ENCODE measurements around the gene POLR2I.
A peak's percentile ranks its signal among the peaks of the same experiment; 100 is the strongest.

The POLR2I gene

DNA sequence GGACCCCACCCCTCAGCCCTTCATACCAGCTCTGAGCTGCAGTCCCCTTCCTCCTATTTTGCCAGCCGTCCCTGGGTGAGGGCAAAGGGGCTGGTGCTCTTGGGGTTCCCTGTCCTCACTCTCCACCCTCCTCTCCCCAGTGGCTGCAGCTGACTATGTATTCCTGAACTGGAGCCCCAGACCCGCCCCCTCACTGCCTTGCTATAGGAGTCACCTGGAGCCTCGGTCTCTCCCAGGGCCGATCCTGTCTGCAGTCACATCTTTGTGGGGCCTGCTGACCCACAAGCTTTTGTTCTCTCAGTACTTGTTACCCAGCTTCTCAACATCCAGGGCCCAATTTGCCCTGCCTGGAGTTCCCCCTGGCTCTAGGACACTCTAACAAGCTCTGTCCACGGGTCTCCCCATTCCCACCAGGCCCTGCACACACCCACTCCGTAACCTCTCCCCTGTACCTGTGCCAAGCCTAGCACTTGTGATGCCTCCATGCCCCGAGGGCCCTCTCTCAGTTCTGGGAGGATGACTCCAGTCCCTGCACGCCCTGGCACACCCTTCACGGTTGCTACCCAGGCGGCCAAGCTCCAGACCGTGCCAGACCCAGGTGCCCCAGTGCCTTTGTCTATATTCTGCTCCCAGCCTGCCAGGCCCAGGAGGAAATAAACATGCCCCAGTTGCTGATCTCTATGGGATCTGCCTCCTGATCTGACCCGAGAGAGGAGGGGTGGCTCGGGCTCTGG, 35.2 kb upstream of the POLR2I start:
- FAIRE-seq (no peak), DNase-seq (ENCODE audit: insufficient read length, low spot score) (no peak)
- TF ChIP-seq POLR2AphosphoS5 (IDR thresholded peaks at IDR 0.05; ENCODE audit: low read depth, low read length) (no peak), POU2F2 (IDR thresholded peaks at IDR 0.05; ENCODE audit: low read depth, low read length) (no peak), POLR2A (IDR thresholded peaks at IDR 0.05; ENCODE audit: low read depth, low read length) (no peak), PAX5 (IDR thresholded peaks at IDR 0.05; ENCODE audit: insufficient read depth, low read length, severe bottlenecking) (no peak), TAF1 (IDR thresholded peaks at IDR 0.05; ENCODE audit: low read depth, low read length) (no peak)

DNA sequence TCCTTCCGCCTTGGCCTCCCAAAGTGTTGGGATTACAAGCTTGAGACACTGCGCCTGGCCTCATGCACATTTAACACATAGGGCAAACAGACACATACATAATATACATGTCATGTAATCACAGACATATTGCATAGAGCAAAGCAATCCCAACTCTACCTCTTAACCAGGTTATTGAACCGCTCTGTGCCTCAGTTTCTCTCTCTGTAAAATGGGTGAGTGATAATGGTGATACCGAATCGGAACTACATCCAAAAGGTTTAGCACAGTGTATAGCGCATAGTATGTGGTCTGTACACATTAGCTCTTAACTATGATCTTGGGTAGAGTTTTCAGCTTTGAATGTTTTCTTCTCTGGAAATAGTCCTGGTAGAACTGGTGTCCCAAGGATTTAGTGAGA, 29.9 kb upstream of the POLR2I start:
- TF ChIP-seq PAX5 (IDR thresholded peaks at IDR 0.05; ENCODE audit: insufficient read depth, low read length, severe bottlenecking) (no peak), TAF1 (IDR thresholded peaks at IDR 0.05; ENCODE audit: low read depth, low read length) (no peak), SPI1 (IDR thresholded peaks at IDR 0.05; ENCODE audit: low read depth, low read length) (no peak), POLR2AphosphoS5 (IDR thresholded peaks at IDR 0.05; ENCODE audit: low read depth, low read length) (no peak), POU2F2 (IDR thresholded peaks at IDR 0.05; ENCODE audit: low read depth, low read length) (no peak)
- DNase-seq (ENCODE audit: insufficient read length, low spot score) = no peak

GRCh38 chr19:36142496-36142895, 27.8 kb upstream of the POLR2I start:
- DNase-seq (ENCODE audit: insufficient read length, low spot score) = no peak
- TF ChIP-seq POLR2AphosphoS5 (IDR thresholded peaks at IDR 0.05; ENCODE audit: low read depth, low read length) = no peak
- TF ChIP-seq TAF1 (IDR thresholded peaks at IDR 0.05; ENCODE audit: low read depth, low read length) = no peak
- no peak for TF ChIP-seq POU2F2 (IDR thresholded peaks at IDR 0.05; ENCODE audit: low read depth, low read length)
- TF ChIP-seq SPI1 (IDR thresholded peaks at IDR 0.05; ENCODE audit: low read depth, low read length) = no peak
- no peak for TF ChIP-seq POLR2A (IDR thresholded peaks at IDR 0.05; ENCODE audit: low read depth, low read length)
- no peak for TF ChIP-seq PAX5 (IDR thresholded peaks at IDR 0.05; ENCODE audit: insufficient read depth, low read length, severe bottlenecking)
- FAIRE-seq = no peak

More for the DNA sequence above, 29.9 kb upstream of the POLR2I start:
- FAIRE-seq = no peak

GRCh38 chr19:36142046-36142445, 27.4 kb upstream of the POLR2I start:
- no peak for DNase-seq (ENCODE audit: insufficient read length, low spot score)
- no peak for TF ChIP-seq POLR2A (IDR thresholded peaks at IDR 0.05; ENCODE audit: low read depth, low read length)
- TF ChIP-seq POLR2AphosphoS5 (IDR thresholded peaks at IDR 0.05; ENCODE audit: low read depth, low read length) = no peak
- no peak for TF ChIP-seq PAX5 (IDR thresholded peaks at IDR 0.05; ENCODE audit: insufficient read depth, low read length, severe bottlenecking)
- no peak for TF ChIP-seq SPI1 (IDR thresholded peaks at IDR 0.05; ENCODE audit: low read depth, low read length)
- no peak for TF ChIP-seq POU2F2 (IDR thresholded peaks at IDR 0.05; ENCODE audit: low read depth, low read length)
- no peak for TF ChIP-seq TAF1 (IDR thresholded peaks at IDR 0.05; ENCODE audit: low read depth, low read length)
- FAIRE-seq = no peak

GRCh38 chr19:36141039-36141927, 26.6 kb upstream of the POLR2I start:
- TF ChIP-seq SPI1 (IDR thresholded peaks at IDR 0.05; ENCODE audit: low read depth, low read length) = no peak
- peak; percentile 32; the same call in 1 of the 2 replicates for TF ChIP-seq TAF1 (IDR thresholded peaks at IDR 0.05; ENCODE audit: low read depth, low read length)
- peak; percentile 87 for FAIRE-seq

DNA sequence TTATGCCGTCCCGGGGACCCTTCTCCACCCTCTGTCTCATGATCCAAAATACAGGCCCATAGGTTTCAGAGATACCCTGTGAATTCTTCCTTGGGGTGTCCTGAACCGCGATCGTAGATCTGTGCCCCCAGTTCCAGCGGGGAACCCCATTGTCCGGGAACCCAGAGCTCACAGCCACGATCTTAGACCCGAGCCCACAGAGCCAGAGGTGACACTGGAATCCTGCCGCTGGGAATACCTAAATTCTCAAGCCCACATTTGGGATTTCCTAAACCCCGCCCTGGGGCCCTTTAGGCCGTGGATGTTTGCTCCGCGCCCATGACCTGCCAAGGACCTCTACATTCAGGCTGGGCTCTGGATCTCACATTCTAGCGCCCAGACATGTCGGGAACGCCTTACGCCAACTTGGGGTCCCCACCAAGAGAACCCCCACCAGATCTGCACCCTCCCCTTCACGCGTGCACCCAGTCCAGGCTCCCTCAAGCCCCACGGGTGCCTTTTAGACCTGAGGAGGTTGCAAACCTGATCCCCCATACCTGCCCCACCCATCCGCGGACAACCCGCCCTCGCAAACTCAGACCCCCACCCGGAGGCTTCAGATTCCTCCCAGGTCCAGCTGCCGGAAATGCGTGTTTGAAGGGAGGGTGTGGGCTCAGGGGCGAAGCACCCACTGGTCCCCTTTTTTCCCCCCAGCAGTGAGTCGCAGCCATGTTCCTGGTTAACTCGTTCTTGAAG, 25.8 kb upstream of the POLR2I start:
- TF ChIP-seq PAX5 (IDR thresholded peaks at IDR 0.05; ENCODE audit: insufficient read depth, low read length, severe bottlenecking) = no peak
- no peak for TF ChIP-seq POLR2A (IDR thresholded peaks at IDR 0.05; ENCODE audit: low read depth, low read length)
- no peak for TF ChIP-seq SPI1 (IDR thresholded peaks at IDR 0.05; ENCODE audit: low read depth, low read length)
- TF ChIP-seq POLR2AphosphoS5 (IDR thresholded peaks at IDR 0.05; ENCODE audit: low read depth, low read length) = no peak
- no peak for TF ChIP-seq POU2F2 (IDR thresholded peaks at IDR 0.05; ENCODE audit: low read depth, low read length)
- no peak for TF ChIP-seq TAF1 (IDR thresholded peaks at IDR 0.05; ENCODE audit: low read depth, low read length)
- peak; percentile 73 for DNase-seq (ENCODE audit: insufficient read length, low spot score)
- FAIRE-seq = peak; percentile 62

More at GRCh38 chr19:36141039-36141927, 26.6 kb upstream of the POLR2I start:
- peak; percentile 84 for DNase-seq (ENCODE audit: insufficient read length, low spot score)

GRCh38 chr19:36139473-36140303, 25.0 kb upstream of the POLR2I start, which contains the start of gene CAPNS1:
Gene CAPNS1, plus strand, starts transcription at chr19:36140066. Its CDS starts 946 bp downstream, at chr19:36141012.
- TF ChIP-seq POU2F2 (IDR thresholded peaks at IDR 0.05; ENCODE audit: low read depth, low read length) (peak; percentile 76), SPI1 (IDR thresholded peaks at IDR 0.05; ENCODE audit: low read depth, low read length) (no peak), POLR2A (IDR thresholded peaks at IDR 0.05; ENCODE audit: low read depth, low read length) (peak; percentile 66), PAX5 (IDR thresholded peaks at IDR 0.05; ENCODE audit: insufficient read depth, low read length, severe bottlenecking) (peak; percentile 7), POLR2AphosphoS5 (IDR thresholded peaks at IDR 0.05; ENCODE audit: low read depth, low read length) (peak; percentile 57; the same call in 1 of the 2 replicates), TAF1 (IDR thresholded peaks at IDR 0.05; ENCODE audit: low read depth, low read length) (peak; percentile 63; the same call in 1 of the 2 replicates)
- FAIRE-seq (peak; percentile 98), DNase-seq (ENCODE audit: insufficient read length, low spot score) (peak; percentile 96)

DNA sequence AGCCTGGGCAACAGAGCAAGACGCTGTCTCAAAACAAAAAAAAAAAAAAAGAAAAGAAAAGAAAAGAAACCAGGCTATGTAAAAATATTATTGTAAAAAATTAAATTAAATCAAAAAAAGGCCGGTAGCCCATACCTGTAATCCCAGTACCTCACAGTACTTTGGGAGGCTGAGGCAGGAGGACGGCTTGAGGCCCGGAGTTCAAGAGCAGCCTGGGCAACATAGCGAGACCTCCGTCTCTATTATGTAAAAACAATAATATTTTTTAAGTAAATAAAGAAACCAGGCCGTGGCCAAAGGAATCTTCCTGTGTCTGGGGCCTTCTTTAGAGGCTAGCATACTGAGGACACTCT, 24.4 kb upstream of the POLR2I start:
- FAIRE-seq (no peak), DNase-seq (ENCODE audit: insufficient read length, low spot score) (no peak)
- TF ChIP-seq POU2F2 (IDR thresholded peaks at IDR 0.05; ENCODE audit: low read depth, low read length) (no peak), POLR2A (IDR thresholded peaks at IDR 0.05; ENCODE audit: low read depth, low read length) (no peak), PAX5 (IDR thresholded peaks at IDR 0.05; ENCODE audit: insufficient read depth, low read length, severe bottlenecking) (no peak), SPI1 (IDR thresholded peaks at IDR 0.05; ENCODE audit: low read depth, low read length) (no peak), POLR2AphosphoS5 (IDR thresholded peaks at IDR 0.05; ENCODE audit: low read depth, low read length) (no peak), TAF1 (IDR thresholded peaks at IDR 0.05; ENCODE audit: low read depth, low read length) (no peak)

Measured in GM12891 (cell line).